H1 (cell line): Measurements from ENCODE around the gene ZPBP.

Experiments used
- CHD2 ChIP-seq: IDR thresholded peaks from 2 replicates; pipeline ENCODE4 v1.6.1; 2012; ENCODE audit warnings: low read length, improper control_type of control experiment
- EZH2 ChIP-seq: fragments of 200-600 bp; sonication (generic); IDR thresholded peaks from 2 replicates; pipeline ENCODE4 v1.7.1; 2012; ENCODE audit warnings: low read depth, mild to moderate bottlenecking, moderate library complexity, low read length, inconsistent platforms; ENCODE audit not compliant: severe bottlenecking
- KDM5A ChIP-seq: fragments of 200-600 bp; IDR thresholded peaks from 2 replicates; pipeline ENCODE4 v1.7.1; 2012; ENCODE audit warnings: mild to moderate bottlenecking, low read length, inconsistent platforms, mixed read lengths
- TF ChIP-seq, protein P1 (sequence below), 3 experiments: IDR thresholded peaks; 1 replicate in 2 of 3; 2 replicates in 1 of 3; pipeline versions ENCODE4 v1.5.1 to v1.6.1; 2011; ENCODE audit warnings: low read length in 3 of 3, mild to moderate bottlenecking in 3 of 3, inconsistent platforms in 2 of 3, low read depth in 1 of 3, moderate library complexity in 1 of 3; ENCODE audit not compliant: insufficient read depth in 1 of 3; ENCODE audit errors: control extremely low read depth in 1 of 3
- TF ChIP-seq, protein P2 (sequence below): IDR thresholded peaks from 2 replicates; pipeline ENCODE4 v1.6.1; 2011; ENCODE audit warnings: low read length, improper control_type of control experiment

DNA sequence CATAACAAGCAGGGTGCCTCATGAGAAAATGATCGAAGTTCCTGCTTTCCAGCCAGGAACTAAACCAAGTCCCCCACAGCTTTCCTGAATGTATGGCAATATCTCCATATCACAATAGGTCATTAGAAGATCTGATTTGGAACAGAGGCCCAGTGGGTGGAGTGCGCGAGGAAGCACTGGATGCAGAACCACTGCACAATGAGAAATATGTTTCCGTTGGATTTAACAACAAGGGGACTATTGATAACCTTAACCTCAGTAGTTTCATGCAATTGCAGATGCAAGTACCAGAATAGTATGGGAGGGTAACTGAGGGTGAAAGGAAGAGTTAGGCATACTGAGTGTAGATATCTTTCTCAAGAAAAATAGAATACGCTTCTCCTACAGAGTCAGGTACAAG is 45.3 kb downstream of the ZPBP start:
- TF ChIP-seq KDM5A (no peak), CHD2 (no peak), EZH2 (no peak)
- TF ChIP-seq, protein P1, sequence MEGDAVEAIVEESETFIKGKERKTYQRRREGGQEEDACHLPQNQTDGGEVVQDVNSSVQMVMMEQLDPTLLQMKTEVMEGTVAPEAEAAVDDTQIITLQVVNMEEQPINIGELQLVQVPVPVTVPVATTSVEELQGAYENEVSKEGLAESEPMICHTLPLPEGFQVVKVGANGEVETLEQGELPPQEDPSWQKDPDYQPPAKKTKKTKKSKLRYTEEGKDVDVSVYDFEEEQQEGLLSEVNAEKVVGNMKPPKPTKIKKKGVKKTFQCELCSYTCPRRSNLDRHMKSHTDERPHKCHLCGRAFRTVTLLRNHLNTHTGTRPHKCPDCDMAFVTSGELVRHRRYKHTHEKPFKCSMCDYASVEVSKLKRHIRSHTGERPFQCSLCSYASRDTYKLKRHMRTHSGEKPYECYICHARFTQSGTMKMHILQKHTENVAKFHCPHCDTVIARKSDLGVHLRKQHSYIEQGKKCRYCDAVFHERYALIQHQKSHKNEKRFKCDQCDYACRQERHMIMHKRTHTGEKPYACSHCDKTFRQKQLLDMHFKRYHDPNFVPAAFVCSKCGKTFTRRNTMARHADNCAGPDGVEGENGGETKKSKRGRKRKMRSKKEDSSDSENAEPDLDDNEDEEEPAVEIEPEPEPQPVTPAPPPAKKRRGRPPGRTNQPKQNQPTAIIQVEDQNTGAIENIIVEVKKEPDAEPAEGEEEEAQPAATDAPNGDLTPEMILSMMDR (IDR thresholded peaks at IDR 0.05; ENCODE audit: control extremely low read depth in 1 of 3, insufficient read depth in 1 of 3, low read depth in 1 of 3, low read length in 3 of 3): no peak
- TF ChIP-seq, protein P2, sequence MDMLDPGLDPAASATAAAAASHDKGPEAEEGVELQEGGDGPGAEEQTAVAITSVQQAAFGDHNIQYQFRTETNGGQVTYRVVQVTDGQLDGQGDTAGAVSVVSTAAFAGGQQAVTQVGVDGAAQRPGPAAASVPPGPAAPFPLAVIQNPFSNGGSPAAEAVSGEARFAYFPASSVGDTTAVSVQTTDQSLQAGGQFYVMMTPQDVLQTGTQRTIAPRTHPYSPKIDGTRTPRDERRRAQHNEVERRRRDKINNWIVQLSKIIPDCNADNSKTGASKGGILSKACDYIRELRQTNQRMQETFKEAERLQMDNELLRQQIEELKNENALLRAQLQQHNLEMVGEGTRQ: no peak
